CD4-positive, alpha-beta T cell (primary cell): ENCODE results near the gene GTPBP8. TPM values are rescaled to one million over a fixed set of nuclear protein-coding genes. Genes with fewer than 3 reads are reported as not detected.

Experiments
- ATAC-seq: fragments of 200-7000 bp; cut with Tn5 transposase; one replicate; pipeline ENCODE4 v1.10.0; 2022; ENCODE audit warnings: mild to moderate bottlenecking; ENCODE audit not compliant: poor library complexity
- CTCF ChIA-PET: fragments of 350-600 bp; sonication (Branson Sonifier 250); formaldehyde crosslinking; loops from one replicate; lab custom pipeline; 2021; ENCODE audit warnings: antibody characterized with exemption, inconsistent platforms; lab: Charles Lee
- POLR2A ChIA-PET: fragments of 350-600 bp; sonication (Branson Sonifier 250); formaldehyde crosslinking; loops from one replicate; lab custom pipeline; 2021; ENCODE audit warnings: antibody characterized with exemption, inconsistent platforms; lab: Charles Lee
- DNase-seq, 14 experiments: peaks; one replicate each; pipeline ENCODE4 v3.0.0-alpha.2; 2013 to 2020; ENCODE audit warnings: mixed read lengths in 2 of 14
- H3K27ac ChIP-seq, 2 donors: one replicate each; pipeline versions ENCODE4 v1.5.1 to v1.7.0; 2013; ENCODE audit warnings: low read length in 2 of 2, low read depth in 1 of 2, mild to moderate bottlenecking in 1 of 2
- H3K27me3 ChIP-seq, 2 experiments: 1 replicate in 1 of 2; 2 replicates in 1 of 2; pipeline versions ENCODE4 v1.6.1 to v1.7.0; 2013; ENCODE audit warnings: low read length in 2 of 2, control low read depth in 1 of 2, mild to moderate bottlenecking in 1 of 2, moderate library complexity in 1 of 2; ENCODE audit not compliant: insufficient read depth in 2 of 2, control insufficient read depth in 1 of 2
- H3K36me3 ChIP-seq: one replicate; pipeline ENCODE4 v1.6.1; 2013; ENCODE audit warnings: low read length, control low read depth; ENCODE audit not compliant: insufficient read depth
- H3K4me1 ChIP-seq: one replicate; pipeline ENCODE4 v1.6.1; 2013; ENCODE audit warnings: low read length, control low read depth; ENCODE audit not compliant: insufficient read depth
- H3K4me3 ChIP-seq: one replicate; pipeline ENCODE4 v1.5.1; 2013; ENCODE audit warnings: mild to moderate bottlenecking, low read length, moderate library complexity
- H3K9me3 ChIP-seq, 2 experiments: 1 replicate in 1 of 2; 2 replicates in 1 of 2; pipeline versions ENCODE4 v1.6.1 to v1.7.0; 2013; ENCODE audit warnings: low read length in 2 of 2, mild to moderate bottlenecking in 2 of 2, control low read depth in 1 of 2, moderate library complexity in 1 of 2; ENCODE audit not compliant: control insufficient read depth in 1 of 2, insufficient read depth in 1 of 2
- H3K27ac Mint-ChIP-seq: one replicate; pipeline ENCODE4 v1.8.0; 2020; ENCODE audit warnings: mixed read lengths
- H3K27me3 Mint-ChIP-seq: one replicate; pipeline ENCODE4 v1.8.0; 2021; ENCODE audit warnings: mixed read lengths
- H3K36me3 Mint-ChIP-seq: one replicate; pipeline ENCODE4 v1.8.0; 2021; ENCODE audit warnings: low read depth, mixed read lengths
- H3K4me1 Mint-ChIP-seq: one replicate; pipeline ENCODE4 v1.8.0; 2021; ENCODE audit warnings: low read depth, mixed read lengths
- H3K4me3 Mint-ChIP-seq: one replicate; pipeline ENCODE4 v1.8.0; 2020; ENCODE audit warnings: mild to moderate bottlenecking, mixed read lengths
- H3K9me3 Mint-ChIP-seq: one replicate; pipeline ENCODE4 v1.8.0; 2020; ENCODE audit warnings: mixed read lengths
- CTCF ChIP-seq: fragments of 200-600 bp; IDR thresholded peaks from one replicate; pipeline ENCODE4 v1.8.0; 2022; ENCODE audit warnings: antibody characterized with exemption, mild to moderate bottlenecking
- intact Hi-C, 2 experiments: fragments of 100-400 bp; cut with DNase I in 1 of 2; cut with micrococcal nuclease in 1 of 2; formaldehyde crosslinking; loops; one replicate each; pipeline versions ENCODE4 v1.15.1 to v1.9.0; 2023 to 2025; cut with DNase I, micrococcal nuclease
- total RNA-seq, 174 experiments: library from RNA in 2 of 174; stranded (reverse) in 2 of 174; gene quantifications; one replicate each; pipeline ENCODE4 v1.2.3 and lab custom pipeline; 2021 to 2026

The GTPBP8 gene
- total RNA-seq, 2 experiments from 2014 or later = 27.0 to 30.3 TPM

- TF ChIP-seq CTCF = no peak
- ATAC-seq (peak; percentile 82), DNase-seq (peak; percentile 57 to 94 (median 76))
- Histone ChIP-seq H3K9me3 (no peaks in the 10 kb centered on the region), H3K4me1 (peaks cover 28% of the 10 kb centered on the region), H3K27ac (peak overlapping the region; percentile 91 to 93), H3K36me3 (peaks cover 26% of the 10 kb centered on the region), H3K27me3 (no peaks in the 10 kb centered on the region), H3K4me3 (peak overlapping the region; percentile 78)
- H3K9me3 Mint-ChIP-seq = no peaks in the 10 kb centered on the region
- CTCF ChIA-PET = interaction anchor here (0.9 to 3.3 kb wide), 7 partner anchors 10 to 44 kb away, joined by 3 to 11 read pairs (median 4); partner anchors contain the start of genes CD200R1 and GTPBP8
- no peaks in the 10 kb centered on the region for H3K27me3 Mint-ChIP-seq
- H3K4me1 Mint-ChIP-seq = peaks cover 72% of the 10 kb centered on the region
- POLR2A ChIA-PET = interaction anchor here (0.9 to 8.9 kb wide), 10 partner anchors 12 to 457 kb away, joined by 3 to 114 read pairs (median 5); partner anchors contain the start of genes ATG3, GTPBP8 and SLC35A5
- intact Hi-C loops = loop anchor here (2.0 to 10.0 kb wide), 4 partner anchors 32 to 725 kb away; partner anchors contain the start of genes ATP6V1A (in 1 of the 2), CD200R1 (in 1 of the 2), NAA50 (in 1 of the 2) and SLC35A5 (in 1 of the 2)
- peak overlapping the region; percentile 93 for H3K4me3 Mint-ChIP-seq
- peak overlapping the region; percentile 95 for H3K27ac Mint-ChIP-seq
- peaks cover 38% of the 10 kb centered on the region for H3K36me3 Mint-ChIP-seq
Observed at GRCh38 chr3:113019182-113020137, 28.7 kb downstream of the GTPBP8 start.

- H3K36me3 ChIP-seq = peaks cover 7% of the 10 kb centered on the region
- CTCF ChIA-PET = interaction anchor here (0.6 to 1.8 kb wide), 4 partner anchors 30 to 213 kb away, joined by 3 to 7 read pairs (median 4); partner anchors contain the start of gene GTPBP8
- DNase-seq (no peak), ATAC-seq (no peak)
- no peak for TF ChIP-seq CTCF
- intact Hi-C loops = loop anchor here in 1 of 2 experiments (5.0 to 10.0 kb wide), 2 partner anchors 34 to 723 kb away; partner anchors contain the start of genes ATP6V1A and NAA50
- no peaks in the 10 kb centered on the region for H3K9me3 Mint-ChIP-seq
- H3K36me3 Mint-ChIP-seq = peaks cover 18% of the 10 kb centered on the region
- no peaks in the 10 kb centered on the region for H3K27me3 ChIP-seq
- no peaks in the 10 kb centered on the region for H3K27me3 Mint-ChIP-seq
- peak overlapping the region; percentile 95 for H3K27ac Mint-ChIP-seq
- H3K4me1 Mint-ChIP-seq = peaks cover 57% of the 10 kb centered on the region
- no peak overlapping the region for H3K4me3 Mint-ChIP-seq
- no peaks in the 10 kb centered on the region for H3K9me3 ChIP-seq
- no peak overlapping the region for H3K27ac ChIP-seq
- peaks cover 28% of the 10 kb centered on the region for H3K4me1 ChIP-seq
- no peak overlapping the region for H3K4me3 ChIP-seq
- POLR2A ChIA-PET = interaction anchor here (1.3 to 8.9 kb wide), 2 partner anchors 14 kb away, joined by 3 to 114 read pairs; no protein-coding TSS in a partner anchor
Observed at GRCh38 chr3:113021471-113021870, 30.7 kb downstream of the GTPBP8 start.

GRCh38 chr3:113034011-113034410 is 43.2 kb downstream of the GTPBP8 start:
- Mint-ChIP-seq H3K36me3 (no peaks in the 10 kb centered on the region), H3K4me1 (peaks cover 5% of the 10 kb centered on the region), H3K9me3 (no peaks in the 10 kb centered on the region), H3K27ac (no peak overlapping the region), H3K4me3 (no peak overlapping the region), H3K27me3 (no peaks in the 10 kb centered on the region)
- no peak for DNase-seq
- Histone ChIP-seq H3K36me3 (no peaks in the 10 kb centered on the region), H3K27ac (no peak overlapping the region), H3K4me1 (no peaks in the 10 kb centered on the region), H3K4me3 (no peak overlapping the region), H3K27me3 (no peaks in the 10 kb centered on the region), H3K9me3 (no peaks in the 10 kb centered on the region)
- POLR2A ChIA-PET = no interaction called here
- no peak for TF ChIP-seq CTCF
- CTCF ChIA-PET = interaction anchor here (0.7 to 1.5 kb wide), 4 partner anchors 28 to 593 kb away, joined by 3 to 4 read pairs (median 4); no protein-coding TSS in a partner anchor
- intact Hi-C loops = no loop called here
- no peak for ATAC-seq
